Right lobe of liver (tissue), 6 donors: Measurements from ENCODE around the gene PAXX. TPM values are rescaled to one million over a fixed set of nuclear protein-coding genes. Genes with fewer than 3 reads are reported as not detected.

ENCODE experiments used
- ATAC-seq, 4 donors: fragments of 200-7000 bp; cut with Tn5 transposase; one replicate each; pipeline ENCODE4 v1.9.1; 2020; ENCODE audit warnings: mild to moderate bottlenecking in 4 of 4, moderate library complexity in 4 of 4
- DNase-seq, 3 donors: peaks; one replicate each; pipeline ENCODE4 v3.0.0-alpha.2; 2020
- H3K27ac ChIP-seq, 3 donors: fragments of 200-600 bp; one replicate each; pipeline ENCODE4 v1.8.0; 2022
- H3K27me3 ChIP-seq, 2 donors: fragments of 200-600 bp; one replicate each; pipeline ENCODE4 v1.8.0; 2022
- H3K36me3 ChIP-seq, 4 donors: fragments of 200-600 bp; sonication (generic) in 1 of 4; one replicate each; pipeline versions ENCODE4 v1.5.1 to v1.8.0; 2017 to 2022; ENCODE audit warnings: control low read depth in 1 of 4
- H3K4me1 ChIP-seq, 4 donors: fragments of 200-600 bp; sonication (generic) in 1 of 4; one replicate each; pipeline versions ENCODE4 v1.5.1 to v1.8.0; 2017 to 2022; ENCODE audit warnings: control low read depth in 1 of 4
- H3K4me3 ChIP-seq, 3 donors: fragments of 200-600 bp; one replicate each; pipeline ENCODE4 v1.8.0; 2022
- H3K9me3 ChIP-seq, 4 donors: fragments of 200-600 bp; sonication (generic) in 1 of 4; one replicate each; pipeline versions ENCODE4 v1.5.1 to v1.8.0; 2017 to 2022; ENCODE audit warnings: control low read depth in 1 of 4
- POLR2A ChIP-seq: fragments of 450-650 bp; IDR thresholded peaks from one replicate; pipeline ENCODE4 v1.6.1; 2017; ENCODE audit warnings: antibody characterized with exemption, mild to moderate bottlenecking
- WGBS: methylation state at CpG from one replicate; pipeline ENCODE4 v1.1.6; 2018; ENCODE audit warnings: low coverage, low lambda C conversion rate; ENCODE audit not compliant: insufficient coverage; ENCODE audit errors: missing lambda C conversion rate; 5-methylcytosine and 5-hydroxymethylcytosine counted together
- intact Hi-C, 2 donors: fragments of 100-400 bp; cut with DNase I; formaldehyde crosslinking; loops; one replicate each; pipeline versions ENCODE4 v1.11.2 to v1.14.1; 2022
- total RNA-seq, 6 experiments: library from RNA; depleted of rRNA in 2 of 6; stranded (reverse); fragments of >200 nt in 2 of 6; fragmentation: NEBNext Ultra II Directional in 3 of 6; extraction: Animal tissue kit (Norgen Biotek cat#: 25700) in 3 of 6; gene quantifications; one replicate each; pipeline versions ENCODE4 v1.1.0 to v1.2.4, GENCODE V29; 2016 to 2023
- TF ChIP-seq, protein P1 (sequence below), 4 donors: fragments of 200-600 bp in 3 of 4; fragments of 450-650 bp in 1 of 4; IDR thresholded peaks; one replicate each; pipeline versions ENCODE4 v1.5.1 to v1.8.0; 2016 to 2022; ENCODE audit warnings: antibody characterized with exemption in 4 of 4, mild to moderate bottlenecking in 2 of 4
- donor health status: DM: no; HTN: yes; CAD: no.
- donor health status: DM: no; HTN: no; CAD: no.
- donor health status: DM: no; HTN: no; CAD: no.
- donor health status: DM: no; HTN: yes; CAD: no.
- donor health status: DM: no; HTN: yes; CAD: no.

PAXX gene
- total RNA-seq, 6 experiments from 2014 or later: 13.8 to 34.5 (median 23.3) TPM

DNA sequence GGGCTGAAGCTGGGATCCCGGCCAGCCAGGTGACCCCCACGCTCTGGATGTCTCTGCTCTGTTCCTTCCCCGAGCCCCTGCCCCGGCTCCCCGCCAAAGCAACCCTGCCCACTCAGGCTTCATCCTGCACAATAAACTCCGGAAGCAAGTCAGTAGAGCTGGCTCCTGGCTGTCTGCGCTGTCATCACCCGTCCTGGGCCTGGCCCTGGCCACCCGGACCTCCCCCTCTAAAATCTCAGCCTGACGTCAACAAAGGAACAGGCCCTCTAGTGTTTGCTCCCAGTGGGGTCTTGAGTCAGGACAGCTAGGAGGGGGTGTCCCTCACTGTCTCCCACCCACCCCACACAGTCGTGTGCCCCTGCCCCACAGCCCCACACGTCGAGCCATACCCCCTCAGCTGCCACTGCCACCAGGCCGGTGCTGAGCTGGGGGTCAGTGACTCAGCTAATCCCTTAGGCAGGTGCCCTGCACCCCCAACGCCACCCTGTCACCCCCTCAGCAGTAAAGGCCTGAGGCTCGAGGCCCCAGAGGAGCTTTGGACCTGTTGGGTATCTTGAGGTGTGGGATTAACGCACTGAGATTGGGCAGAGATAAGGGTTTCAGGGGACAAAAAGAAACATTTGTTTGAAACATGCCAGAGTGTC is 10.5 kb upstream of the PAXX start:
- ATAC-seq: peak; percentile 35 to 61 (median 56)

DNA sequence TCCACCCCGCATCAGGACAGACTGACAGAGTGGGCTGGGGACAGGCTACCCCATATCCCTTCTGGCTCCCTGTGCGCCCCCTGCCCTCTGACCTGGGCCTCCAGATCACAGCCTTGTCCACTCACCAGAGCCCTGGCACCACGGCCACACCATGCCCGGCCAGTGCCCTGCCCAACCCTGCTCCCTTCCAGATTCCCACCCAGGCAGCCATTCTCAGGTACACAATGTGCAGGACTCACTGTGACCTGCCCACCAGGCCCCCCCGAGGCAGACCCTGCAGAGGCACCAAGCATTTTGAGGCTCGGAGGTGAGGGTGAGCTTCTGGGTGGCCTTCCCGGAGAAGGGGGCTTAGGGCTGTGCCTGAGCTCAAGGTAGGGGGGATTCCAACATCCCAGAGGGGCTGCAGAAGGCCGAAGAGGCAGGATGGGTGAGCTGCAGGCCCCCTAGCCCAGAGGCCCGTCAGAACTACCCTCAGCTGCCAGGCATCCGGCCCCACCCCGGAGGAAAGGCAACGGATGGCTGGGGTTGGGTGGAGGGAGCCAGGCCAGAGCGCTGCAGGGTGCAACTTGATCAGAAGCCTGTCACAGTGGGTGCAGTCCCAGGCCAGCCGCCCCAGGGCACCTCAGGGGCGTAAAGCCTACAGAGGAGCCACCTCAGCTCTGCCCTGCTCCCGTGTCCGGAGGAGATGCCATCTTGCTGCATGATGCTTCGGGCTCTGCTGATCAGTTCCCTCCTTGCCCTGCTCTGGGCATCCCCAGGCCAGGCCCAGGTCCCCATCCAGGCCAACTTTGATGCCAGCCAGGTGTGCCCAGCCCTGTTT is 9.8 kb upstream of the PAXX start, which contains the start of gene LCNL1:
Gene LCNL1 (plus strand): TSS at position 762 of the 820 bp plus-strand sequence. CDS start 594 bp downstream, outside the sequence.
- no peaks in the 10 kb centered on the region for H3K4me1 ChIP-seq
- ATAC-seq (no peak), DNase-seq (no peak)
- no peaks in the 10 kb centered on the region for H3K9me3 ChIP-seq
- H3K27me3 ChIP-seq: no peaks in the 10 kb centered on the region
- no peak within 1 kb of the TSS for H3K4me3 ChIP-seq
- H3K27ac ChIP-seq: no peak within 1 kb of the TSS
- WGBS: no CpG with 5 or more reads among the region's 18 CpGs
- intact Hi-C loops: no loop called here
- H3K36me3 ChIP-seq: no peaks in the 10 kb centered on the region
- TF ChIP-seq, protein P1, sequence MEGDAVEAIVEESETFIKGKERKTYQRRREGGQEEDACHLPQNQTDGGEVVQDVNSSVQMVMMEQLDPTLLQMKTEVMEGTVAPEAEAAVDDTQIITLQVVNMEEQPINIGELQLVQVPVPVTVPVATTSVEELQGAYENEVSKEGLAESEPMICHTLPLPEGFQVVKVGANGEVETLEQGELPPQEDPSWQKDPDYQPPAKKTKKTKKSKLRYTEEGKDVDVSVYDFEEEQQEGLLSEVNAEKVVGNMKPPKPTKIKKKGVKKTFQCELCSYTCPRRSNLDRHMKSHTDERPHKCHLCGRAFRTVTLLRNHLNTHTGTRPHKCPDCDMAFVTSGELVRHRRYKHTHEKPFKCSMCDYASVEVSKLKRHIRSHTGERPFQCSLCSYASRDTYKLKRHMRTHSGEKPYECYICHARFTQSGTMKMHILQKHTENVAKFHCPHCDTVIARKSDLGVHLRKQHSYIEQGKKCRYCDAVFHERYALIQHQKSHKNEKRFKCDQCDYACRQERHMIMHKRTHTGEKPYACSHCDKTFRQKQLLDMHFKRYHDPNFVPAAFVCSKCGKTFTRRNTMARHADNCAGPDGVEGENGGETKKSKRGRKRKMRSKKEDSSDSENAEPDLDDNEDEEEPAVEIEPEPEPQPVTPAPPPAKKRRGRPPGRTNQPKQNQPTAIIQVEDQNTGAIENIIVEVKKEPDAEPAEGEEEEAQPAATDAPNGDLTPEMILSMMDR (IDR thresholded peaks at IDR 0.05): no peak
- TF ChIP-seq POLR2A: no peak

More for the DNA sequence above, 10.5 kb upstream of the PAXX start:
- Histone ChIP-seq H3K4me1 (no peaks in the 10 kb centered on the region), H3K27me3 (no peaks in the 10 kb centered on the region), H3K9me3 (no peaks in the 10 kb centered on the region), H3K36me3 (no peaks in the 10 kb centered on the region), H3K27ac (no peak overlapping the region), H3K4me3 (no peak overlapping the region)
- WGBS: 84% methylated on average over 8 of the region's 17 CpGs
- no peak for DNase-seq
- TF ChIP-seq, protein P1 (IDR thresholded peaks at IDR 0.05): no peak
- TF ChIP-seq POLR2A: no peak
- intact Hi-C loops: no loop called here

DNA sequence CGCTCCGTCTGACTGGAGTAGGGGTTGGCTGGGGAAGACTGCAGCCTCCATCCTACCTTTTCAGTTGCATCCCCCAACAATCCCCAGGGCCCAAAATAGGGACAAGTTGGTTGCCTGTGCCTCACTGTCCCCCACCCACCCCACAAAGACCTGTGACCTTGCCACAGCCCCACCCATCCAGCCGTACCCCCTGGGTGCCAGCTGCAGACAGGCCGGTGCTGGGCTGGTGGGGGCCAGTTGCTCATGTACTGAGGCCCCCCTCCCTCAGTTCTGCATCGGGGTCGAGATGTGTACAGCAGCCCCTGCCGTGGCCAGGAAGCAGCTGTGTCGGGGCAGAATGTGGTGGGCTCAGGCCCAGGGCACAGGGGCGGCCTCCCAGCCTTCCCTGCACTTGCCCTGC is 9.1 kb upstream of the PAXX start:
- Histone ChIP-seq H3K9me3 (no peaks in the 10 kb centered on the region), H3K4me1 (no peaks in the 10 kb centered on the region), H3K4me3 (no peak overlapping the region), H3K36me3 (no peaks in the 10 kb centered on the region), H3K27ac (no peak overlapping the region), H3K27me3 (no peaks in the 10 kb centered on the region)
- TF ChIP-seq, protein P1 (IDR thresholded peaks at IDR 0.05): no peak
- no peak for TF ChIP-seq POLR2A
- intact Hi-C loops: no loop called here
- WGBS: 56% methylated on average over 4 of the region's 9 CpGs
- DNase-seq (no peak), ATAC-seq (no peak)

DNA sequence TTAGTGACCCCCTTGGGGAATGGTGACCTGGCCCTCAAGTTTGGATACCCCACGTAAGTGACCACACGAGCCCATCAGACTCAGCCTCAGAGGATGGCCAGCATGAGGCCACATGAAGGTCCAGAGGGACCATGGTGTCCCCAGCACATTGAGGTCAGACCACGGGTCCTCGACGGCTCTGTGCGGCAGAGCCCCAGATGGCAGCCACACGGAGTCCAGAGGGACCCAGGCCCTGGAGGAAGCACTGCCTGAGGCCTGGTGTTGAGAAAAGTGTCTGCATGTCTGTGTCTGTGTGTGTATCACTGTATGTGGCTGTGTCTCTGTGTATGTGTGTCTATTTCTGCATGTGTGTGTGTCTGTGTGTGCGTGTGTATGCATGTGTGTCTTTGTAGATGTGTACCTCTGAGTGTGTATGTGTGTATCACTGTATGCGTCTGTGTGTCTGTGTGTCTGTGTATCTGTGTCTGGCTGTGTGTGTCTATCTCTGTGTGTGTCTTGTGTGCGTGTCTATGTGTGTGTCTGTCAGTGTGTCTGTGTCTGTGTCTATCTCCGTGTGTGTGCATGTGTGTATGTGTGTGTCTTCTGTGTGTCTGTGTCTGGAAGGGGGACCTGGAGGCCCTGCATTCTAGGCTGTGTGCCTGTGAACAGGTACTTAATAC is 8.4 kb upstream of the PAXX start:
- Histone ChIP-seq H3K4me3 (no peak overlapping the region), H3K27me3 (no peaks in the 10 kb centered on the region), H3K27ac (no peak overlapping the region), H3K36me3 (no peaks in the 10 kb centered on the region), H3K4me1 (no peaks in the 10 kb centered on the region), H3K9me3 (no peaks in the 10 kb centered on the region)
- ATAC-seq (no peak), DNase-seq (no peak)
- no peak for TF ChIP-seq POLR2A
- WGBS: 63% methylated on average over 3 of the region's 11 CpGs
- intact Hi-C loops: no loop called here
